NCI-H748 (cell line): ENCODE data around the gene ARRB2.

Experiments
- DNase-seq: peaks from one replicate; lab custom pipeline; 2025; ENCODE audit not compliant: unreplicated experiment; lab: John Stamatoyannopoulos, UW

Gene ARRB2

DNA sequence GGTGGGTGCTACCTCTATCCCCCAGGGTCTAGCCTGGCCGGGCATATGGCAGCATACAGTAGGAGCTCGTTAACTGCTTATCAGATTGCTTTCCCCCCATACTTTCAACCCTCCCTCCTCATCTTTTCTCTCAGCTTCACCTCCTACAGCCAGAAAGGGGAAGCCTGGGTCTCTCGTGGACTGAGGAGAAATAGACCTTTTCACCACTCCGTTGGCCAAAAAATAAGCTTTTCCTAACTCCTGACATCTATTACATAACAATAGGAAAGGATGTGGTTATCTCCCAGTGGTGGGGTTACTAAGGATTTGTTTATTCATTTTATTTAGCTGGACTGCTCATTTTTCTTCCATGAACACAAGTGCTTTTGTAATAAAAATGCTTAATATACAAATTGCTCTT, 38.3 kb downstream of the ARRB2 start:
- no peak for DNase-seq

DNA sequence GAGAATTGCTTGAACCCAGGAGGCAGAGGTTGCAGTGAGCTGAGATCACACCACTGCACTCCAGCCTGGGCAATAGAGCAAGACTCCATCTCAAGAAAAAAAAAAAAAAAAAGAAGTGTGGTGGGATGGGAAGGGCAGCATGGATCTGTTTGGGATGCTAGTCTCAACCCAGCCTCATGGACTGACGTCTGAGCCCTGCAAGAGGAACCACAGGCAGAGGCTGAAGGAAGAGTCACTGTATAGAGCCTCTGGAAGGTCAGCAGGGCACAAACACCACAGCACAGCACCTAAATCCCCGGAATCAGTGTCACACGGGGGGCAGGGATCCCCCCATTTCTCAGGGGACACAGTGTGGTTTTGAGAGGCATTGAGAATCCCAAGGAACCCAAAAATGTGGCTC, 40.2 kb downstream of the ARRB2 start:
- DNase-seq: no peak

DNA sequence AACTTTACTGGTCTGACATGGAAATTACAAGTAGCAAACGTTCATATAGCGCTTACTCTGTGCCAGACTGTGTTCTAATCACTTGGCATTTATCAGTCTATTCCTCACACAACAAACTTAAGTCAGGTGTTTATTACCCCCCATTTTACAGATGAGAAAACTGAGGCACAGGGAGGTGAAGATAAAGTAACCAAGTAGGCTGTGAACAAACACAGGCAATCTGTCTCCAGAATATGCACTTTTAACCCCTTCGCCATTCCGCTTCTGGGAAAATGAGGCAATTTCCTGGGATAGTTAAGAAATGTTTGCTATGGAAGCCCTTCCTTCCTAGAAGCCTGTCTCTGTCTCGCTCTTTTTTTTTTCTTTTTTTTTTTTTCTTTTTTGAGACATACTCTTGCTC, 41.5 kb downstream of the ARRB2 start:
- DNase-seq: no peak

DNA sequence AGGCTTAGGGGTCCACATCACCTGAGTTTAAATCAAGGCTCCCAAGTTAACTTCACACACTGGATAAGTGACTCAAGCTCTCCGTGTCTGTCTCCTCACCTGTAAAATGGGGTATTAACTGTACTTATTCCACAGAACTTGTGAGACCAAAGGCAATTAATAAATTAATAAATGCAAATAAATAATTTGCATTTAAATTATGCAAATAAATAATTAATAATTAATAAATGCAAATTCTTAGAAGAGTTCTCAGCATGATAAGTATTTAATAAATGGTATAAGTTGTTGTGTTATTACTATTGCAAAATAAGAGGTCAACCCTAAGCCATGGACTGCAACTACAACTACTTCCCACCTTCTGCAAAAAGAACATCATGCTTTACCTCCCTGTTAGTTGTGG, 43.0 kb downstream of the ARRB2 start:
- DNase-seq: no peak

DNA sequence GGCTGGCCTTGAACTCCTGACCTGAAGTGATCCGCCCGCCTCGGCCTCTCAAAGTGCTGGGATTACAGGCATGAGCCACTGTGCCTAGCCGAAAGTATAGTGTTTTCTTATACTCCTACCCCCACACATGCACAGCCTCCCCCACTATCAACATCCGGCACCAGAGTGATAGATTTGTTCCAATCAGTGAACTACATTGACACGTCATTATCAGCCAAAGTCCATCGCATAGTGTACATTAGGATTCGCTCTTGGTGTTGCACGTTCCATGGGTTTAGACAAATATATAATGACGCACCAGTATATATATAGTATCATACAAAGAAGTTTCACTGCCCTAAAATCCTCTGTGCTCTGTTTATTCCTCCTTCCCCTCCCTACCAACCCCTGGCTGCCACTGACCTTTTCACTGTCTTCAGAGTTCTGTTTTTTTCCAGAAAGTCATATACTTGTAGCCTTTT, 49.4 kb downstream of the ARRB2 start:
- DNase-seq: no peak

DNA sequence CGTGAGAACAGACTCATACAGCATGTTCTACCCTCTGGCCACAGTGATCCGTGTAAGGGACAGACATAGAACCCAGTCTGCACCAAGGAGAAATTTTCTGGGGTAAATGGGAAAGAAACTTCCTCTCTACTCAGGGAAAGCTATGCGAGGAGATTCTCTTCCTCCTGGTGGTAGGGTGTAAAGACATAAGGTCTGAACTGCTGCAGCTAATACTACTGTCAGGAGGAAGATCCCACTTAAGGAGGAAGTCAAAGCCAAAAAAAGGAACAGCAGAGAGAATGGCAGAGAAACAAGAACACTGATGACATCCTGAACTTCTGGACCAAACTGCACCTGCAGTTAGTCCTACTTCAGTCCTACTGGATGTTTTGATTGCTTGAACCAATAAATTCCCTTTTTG, 54.2 kb downstream of the ARRB2 start:
- no peak for DNase-seq

DNA sequence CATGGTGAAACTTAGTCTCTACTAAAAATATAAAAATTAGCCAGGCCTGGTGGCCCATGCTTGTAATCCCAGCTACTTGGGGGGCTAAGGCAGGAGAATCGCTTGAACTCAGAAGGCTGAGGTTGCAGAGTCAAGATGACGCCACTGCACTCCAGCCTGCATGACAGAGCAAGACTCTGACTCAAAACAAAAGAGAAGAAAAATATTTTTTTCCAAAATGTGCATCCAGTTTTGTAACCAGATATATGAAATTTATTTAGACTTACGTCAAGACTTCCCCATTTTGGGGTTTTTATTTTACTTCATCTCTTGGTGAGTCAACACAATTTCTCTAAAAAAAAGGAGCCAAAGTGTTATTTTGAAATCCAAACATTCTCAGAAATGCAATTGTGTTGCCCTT, 55.8 kb downstream of the ARRB2 start:
- DNase-seq: no peak

DNA sequence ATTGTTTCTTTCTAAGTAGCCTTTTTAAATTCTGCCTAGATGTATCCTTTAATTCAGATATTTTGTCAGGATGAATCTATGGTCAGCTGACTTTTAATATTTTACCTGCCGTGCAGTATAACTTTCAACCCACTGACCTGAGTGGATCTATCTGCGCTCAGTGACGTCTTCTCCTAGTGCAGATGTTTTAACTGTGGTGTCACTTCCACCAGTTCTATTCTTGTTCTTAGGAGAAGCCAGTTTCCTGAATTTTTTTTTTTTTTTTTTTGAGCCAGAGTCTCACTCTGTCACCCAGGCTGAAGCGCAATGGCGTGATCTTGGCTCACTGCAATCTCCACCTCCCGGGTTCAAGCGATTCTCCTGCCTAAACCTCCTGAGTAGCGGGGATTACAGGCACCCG, 56.3 kb downstream of the ARRB2 start:
- DNase-seq: no peak

DNA sequence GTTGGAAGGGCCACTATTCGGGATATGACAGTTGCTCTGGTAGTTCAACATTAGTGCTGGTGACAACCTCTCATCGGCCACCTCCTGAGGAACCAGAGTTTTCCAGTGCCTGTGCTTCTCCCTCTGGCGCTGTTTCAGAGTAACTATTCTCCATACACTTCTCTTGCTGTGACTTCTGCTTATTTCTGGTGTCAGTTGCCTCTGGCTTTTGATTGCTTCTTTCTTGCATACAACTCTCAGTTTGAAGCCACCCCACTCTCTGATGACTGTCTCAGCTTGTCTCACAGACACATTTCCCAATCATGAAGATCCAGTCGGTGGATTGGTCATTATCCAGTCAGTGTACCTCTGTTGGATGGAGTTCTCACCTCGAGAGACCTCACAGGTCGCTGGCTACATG, 57.9 kb downstream of the ARRB2 start:
- no peak for DNase-seq

DNA sequence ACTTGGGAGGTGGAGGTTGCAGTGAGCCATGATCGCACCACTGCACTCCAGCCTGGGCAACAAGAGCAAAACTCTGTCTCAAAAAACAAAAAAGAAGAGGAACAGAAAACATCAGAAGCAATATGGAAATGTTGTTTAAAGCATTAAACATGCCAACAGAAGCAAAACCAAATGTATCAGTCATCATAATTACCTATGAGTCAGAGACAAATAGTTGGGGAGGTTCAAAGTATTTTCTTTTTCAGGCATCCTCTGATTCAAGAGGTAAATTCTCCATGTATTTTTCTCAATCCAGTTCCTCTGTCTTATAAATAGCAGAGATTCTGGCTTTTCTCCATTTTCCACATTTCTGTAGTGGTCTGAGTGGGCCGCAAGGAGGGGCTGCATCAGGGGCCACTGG, 59.2 kb downstream of the ARRB2 start:
- DNase-seq: no peak
